Muscle of arm (tissue), 12 donors: ENCODE results near the gene ATIC. TPM values are rescaled to one million over a fixed set of nuclear protein-coding genes. Genes with fewer than 3 reads are reported as not detected.

Experiments used
- DNase-seq: peaks from one replicate; pipeline ENCODE4 v3.0.0-alpha.2; 2013
- polyA plus RNA-seq, 12 donors: library from polyadenylated mRNA; unstranded; fragments of 120-200 nt; gene quantifications; one replicate each; pipeline ENCODE4 v1.2.1, GENCODE V29; 2013; ENCODE audit not compliant: insufficient read length in 12 of 12

Gene ATIC
- polyA plus RNA-seq, 12 donors: 42.1 to 83.0 (median 50.1) TPM; not detected in 1

DNA sequence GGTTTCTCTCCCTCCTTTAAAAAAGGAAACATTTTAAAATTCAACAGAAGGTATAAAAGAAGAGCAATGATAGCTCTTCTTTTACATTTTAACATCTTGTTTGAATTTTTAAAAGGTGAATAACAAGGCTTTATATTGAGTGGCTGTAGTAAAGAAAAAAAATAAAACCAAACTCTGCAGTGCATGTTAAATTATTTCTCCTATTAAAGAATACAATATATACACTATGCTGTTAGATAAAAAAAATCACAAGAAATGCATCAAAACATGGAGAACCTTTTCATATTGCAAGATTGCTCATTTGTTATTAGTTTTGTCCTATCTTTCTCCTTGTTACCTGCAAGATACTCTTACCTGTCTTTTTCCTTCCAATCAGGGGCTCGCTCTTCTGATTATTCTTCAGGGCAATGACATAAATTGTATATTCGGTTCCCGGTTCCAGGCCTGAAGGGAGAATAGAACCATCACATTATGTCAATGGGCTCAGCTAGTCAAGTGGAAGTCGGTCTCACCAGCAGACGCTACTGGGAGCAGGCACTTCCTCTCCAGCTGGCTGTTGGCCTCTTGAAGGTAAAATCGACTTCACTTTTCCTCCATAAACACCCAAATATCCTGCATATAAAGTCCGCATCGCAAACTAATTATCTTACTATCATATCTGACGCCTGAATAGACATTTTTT lies 61.2 kb downstream of the ATIC start:
- no peak for DNase-seq

DNA sequence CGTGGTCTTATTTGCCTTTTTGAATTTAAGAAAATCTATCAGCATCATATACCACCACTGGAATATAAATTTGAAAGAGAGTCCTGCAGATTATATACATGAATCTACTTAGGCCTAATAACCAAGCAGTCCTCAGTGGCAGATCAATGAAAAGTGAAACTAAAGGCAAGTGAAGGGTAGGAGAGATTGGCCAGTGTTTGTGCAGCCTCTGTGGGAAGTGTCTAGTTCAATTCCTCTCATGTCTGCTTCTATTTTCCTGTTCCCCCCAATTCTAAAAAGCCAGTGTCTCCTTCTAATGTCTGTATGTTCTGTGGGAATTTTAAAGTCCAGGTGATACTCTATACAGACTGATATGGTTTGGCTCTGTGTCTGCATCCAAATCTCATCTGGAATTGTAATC lies 62.1 kb downstream of the ATIC start:
- no peak for DNase-seq

DNA sequence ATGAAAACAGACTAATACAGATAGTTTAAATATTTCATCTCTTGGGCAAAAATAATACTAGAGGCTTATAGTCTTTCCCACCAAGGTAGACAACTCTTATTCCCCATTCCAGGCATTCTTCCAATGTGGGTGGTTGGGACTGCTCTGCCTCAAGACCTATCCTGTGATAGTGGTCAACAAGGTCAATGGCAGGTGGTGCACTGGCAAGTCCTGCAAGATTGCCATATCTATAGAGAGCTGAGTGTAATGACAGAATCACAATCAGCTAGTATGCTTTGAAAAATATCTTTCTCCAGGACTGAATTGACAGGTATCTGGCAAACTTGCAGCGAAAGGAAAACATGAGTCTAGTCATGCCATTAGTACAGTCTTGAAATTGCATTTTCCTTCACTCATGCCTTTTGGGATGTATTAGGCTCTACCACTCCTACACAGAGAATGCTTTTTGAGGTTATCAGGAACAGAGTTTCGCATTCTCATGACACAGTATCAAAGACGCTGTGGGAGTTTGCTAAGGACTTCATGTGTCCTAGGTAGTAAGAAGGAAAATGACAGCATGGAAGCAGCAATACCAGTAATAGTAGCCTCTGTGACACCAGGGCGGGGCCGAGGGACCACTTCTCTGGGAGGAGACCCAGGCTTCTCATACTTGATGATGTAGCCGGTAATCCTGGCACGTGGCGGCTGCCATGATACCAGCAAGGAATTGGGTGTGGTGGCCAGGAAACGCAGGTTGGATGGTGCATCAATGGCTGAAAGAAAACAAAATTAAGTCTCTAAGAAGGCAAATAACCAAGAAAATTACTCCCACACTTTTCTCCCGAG lies 63.0 kb downstream of the ATIC start:
- no peak for DNase-seq

DNA sequence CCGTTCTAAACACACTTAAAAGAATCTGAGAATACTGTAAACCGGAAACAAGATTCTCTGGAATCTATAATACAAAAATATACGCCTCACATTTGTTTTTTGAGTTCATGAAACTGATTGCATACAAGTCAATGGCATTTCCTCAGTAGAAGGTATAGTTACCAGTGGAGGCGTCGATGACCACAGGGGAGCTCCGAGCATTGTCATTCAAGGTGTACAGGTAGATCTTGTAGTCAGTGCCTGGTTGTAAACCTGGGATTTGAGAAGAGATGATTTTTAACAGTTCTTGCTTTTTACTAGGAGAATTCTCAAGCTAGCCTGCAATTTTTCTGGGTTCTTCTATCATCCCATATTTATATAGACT lies 63.6 kb downstream of the ATIC start:
- DNase-seq: no peak

DNA sequence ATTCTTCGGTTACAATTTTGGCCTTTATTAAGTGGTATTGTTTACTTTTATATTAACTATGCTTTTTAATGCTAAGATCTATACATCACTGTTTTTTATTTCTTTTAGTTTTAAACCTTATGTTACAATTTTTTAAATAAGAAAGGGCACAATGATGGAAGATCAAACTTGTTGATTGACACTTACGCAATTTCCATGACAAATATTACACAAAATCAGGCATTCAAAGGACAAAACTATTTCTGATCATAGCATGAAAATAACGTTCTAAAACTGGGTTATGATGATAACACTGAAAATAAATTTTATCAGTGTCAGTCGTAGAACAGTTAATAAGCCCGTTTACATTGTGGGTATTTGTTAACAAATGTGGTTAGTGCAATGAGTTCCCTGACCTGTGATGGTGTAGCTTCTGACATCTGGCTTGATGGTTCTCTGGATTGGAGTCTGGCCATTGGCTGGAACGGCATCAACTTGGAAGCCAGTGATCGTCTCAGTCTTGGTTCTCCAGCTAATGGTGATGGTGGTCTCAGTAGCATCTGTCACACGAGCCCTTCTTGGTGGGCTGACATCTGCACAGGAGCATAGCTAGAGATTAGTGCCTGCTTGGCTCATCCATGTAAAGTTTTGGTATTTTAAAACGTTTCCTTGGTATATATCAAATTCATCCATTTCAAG lies 64.4 kb downstream of the ATIC start:
- DNase-seq: no peak

DNA sequence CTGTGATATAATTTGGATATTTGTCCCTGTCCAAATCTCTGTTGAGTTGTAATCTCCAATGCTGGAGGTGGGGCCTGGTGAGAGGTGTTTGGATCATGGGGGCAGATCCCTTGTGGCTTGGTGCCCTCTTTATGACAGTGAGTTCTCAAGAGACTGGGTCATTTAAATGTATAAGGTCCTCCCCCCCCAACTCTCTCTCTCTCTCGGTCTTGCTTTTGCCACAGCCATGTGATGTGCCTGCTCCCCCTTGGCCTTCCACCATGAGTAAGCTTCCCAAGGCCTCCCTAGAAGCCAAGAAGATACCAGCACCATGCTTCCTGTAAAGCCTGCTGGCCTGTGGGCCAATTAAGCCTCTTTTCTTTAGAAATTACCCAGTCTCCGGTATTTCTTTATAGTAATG lies 65.4 kb downstream of the ATIC start:
- DNase-seq: no peak

DNA sequence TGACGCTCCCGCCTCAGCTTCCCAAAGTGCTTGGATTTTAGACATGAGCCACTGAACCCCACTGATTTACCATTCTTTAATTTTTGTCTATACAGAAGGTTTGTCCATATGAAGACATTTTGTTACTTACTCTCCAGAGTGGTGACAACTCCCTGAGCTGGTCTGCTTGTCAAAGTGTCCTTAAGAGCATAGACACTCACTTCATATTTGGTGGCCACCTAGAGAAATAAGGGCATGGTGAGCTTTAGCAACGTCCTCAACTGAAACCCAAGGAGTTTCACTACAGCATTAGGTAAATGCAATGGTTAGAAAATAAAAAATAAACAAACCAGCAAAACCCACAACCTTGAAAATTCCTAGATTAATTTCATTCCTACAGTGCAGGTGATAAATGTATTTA lies 66.2 kb downstream of the ATIC start:
- DNase-seq: no peak

DNA sequence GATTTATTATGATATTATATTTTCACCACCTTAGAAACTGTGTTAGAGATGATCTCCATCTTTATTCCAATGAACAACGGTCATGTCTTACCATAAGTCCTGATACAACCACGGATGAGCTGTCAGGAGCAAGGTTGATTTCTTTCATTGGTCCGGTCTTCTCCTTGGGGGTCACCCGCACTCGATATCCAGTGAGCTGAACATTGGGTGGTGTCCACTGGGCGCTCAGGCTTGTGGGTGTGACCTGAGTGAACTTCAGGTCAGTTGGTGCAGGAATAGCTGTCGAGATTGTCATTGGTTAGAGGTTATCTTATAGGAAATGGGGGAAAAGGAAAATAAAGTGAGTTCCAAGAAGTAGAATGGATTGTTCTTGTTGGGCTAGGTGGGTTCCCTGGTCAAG lies 67.2 kb downstream of the ATIC start:
- DNase-seq: no peak

DNA sequence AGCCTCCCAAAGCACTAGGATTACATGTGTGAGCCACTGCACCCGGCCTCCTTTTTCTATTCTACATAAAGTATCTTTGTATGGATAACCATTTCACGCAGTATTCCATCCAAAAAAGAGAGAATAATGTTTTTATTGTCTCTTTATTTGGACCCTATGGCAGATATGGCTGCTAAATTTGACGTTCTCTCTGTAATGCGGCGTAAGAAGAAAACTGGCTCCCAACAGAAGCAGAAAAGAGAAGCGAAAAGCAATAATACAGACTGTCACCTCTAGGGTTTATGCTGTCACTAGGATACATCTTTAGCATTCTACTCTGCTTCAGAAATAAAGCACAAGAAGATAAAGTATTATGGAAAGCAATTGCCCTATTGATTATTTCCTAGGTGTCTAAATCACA lies 68.1 kb downstream of the ATIC start:
- no peak for DNase-seq

DNA sequence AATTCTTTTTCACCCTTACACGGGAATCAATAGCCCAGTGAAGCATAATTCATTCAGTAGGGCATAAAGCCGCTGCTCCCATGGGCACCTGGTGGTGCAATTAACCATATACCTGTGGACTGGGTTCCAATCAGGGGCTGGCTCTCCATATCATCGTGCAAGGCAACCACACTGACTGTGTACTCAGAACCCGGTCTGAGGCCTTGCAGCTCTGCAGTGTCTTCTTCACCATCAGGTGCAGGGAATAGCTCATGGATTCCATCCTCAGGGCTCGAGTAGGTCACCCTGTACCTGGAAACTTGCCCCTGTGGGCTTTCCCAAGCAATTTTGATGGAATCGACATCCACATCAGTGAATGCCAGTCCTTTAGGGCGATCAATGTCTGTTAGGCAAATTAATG lies 68.8 kb downstream of the ATIC start:
- DNase-seq: no peak

DNA sequence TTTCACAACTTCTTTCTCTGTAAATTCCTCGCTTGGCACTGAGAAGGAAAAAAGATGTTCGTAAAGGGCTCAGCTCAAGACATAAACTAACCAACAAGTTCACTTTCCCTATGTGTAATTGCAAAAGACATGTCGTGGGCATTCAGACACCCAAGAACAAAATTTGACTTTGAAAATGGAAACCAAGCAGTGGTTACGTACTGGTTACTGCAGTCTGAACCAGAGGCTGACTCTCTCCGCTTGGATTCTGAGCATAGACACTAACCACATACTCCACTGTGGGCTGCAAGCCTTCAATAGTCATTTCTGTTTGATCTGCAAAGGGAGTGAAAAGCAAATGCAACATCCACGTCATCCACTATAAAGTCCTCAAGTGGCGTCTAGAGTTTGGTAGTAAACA lies 70.2 kb downstream of the ATIC start:
- DNase-seq: no peak

DNA sequence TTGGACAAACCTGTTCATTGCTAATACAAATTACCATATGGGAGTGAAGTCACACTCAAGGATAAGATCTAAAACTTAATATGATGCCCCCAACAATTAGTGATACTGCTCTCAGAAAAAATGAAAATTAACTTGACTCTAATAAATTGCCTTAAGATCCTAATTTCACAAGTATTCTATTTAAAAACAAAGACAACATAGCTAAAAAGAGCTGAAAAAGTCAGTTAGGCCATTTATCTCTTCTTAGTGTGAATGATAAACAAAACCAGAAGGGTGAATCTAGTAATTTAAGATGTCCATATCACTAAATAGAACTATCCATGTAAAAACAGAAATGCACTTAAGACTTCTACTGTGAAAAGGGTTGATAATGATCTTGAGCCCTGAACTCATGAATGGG lies 70.6 kb downstream of the ATIC start:
- DNase-seq: no peak

DNA sequence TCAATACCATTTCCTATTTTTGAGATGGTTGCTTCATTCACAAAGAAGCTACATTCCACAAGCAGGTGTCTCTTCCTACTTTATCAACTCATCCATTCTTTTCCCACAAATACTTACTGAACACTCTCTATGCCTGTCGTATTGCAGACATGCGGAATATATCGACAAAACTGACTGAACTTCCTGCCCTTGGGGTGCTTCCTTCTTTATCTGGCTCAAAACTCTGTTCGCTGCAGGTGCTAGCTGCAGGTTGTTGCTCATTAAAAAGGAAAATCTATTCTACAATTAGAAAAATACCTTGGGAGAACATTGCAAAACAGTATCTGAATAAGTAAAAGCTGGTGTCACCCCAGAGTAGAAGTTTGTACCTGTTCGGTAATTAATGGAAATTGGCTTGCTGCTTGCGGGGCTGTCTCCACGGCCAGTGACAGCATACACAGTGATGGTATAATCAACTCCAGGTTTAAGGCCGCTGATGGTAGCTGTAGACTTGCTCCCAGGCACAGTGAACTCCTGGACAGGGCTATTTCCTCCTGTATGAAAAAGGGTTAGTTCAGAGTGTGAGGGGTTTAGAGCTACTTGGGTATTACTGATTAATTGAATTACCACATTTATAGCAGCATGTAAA lies 71.9 kb downstream of the ATIC start:
- no peak for DNase-seq

DNA sequence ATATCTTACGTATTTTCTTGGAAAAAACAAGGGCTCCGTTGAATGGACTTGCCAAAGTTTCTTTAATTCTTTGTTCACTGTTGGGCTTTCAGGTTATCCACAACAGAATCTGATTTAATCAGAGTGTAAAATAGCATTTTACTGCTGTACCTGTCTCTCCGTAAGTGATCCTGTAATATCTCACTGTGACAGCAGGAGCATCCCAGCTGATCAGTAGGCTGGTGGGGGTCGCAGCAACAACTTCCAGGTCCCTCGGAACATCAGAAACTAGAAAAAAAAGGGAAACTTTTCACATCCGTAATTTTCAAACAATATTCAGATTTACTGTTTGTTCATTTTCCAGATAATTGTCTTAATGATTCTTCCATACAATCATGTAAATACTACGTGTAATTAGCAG lies 72.9 kb downstream of the ATIC start:
- DNase-seq: no peak

DNA sequence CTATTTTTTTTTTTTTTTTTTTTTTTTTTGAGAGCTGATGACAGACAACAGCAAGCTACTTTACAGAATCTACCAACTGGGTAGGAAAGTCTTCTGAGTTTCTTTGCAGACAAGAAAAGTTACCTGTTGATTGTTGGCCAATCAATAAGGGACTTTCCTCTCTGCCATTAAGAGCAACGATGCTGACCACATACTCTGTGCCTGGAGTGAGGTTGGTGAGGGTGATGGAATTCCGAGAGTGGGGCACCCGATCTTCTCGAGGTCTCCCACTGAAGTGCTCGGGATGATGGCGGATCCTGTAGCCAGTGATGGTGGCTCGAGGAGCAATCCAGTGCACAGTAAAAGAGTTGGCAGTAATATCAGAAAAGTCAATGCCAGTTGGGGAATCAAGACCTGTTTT lies 74.7 kb downstream of the ATIC start:
- no peak for DNase-seq

DNA sequence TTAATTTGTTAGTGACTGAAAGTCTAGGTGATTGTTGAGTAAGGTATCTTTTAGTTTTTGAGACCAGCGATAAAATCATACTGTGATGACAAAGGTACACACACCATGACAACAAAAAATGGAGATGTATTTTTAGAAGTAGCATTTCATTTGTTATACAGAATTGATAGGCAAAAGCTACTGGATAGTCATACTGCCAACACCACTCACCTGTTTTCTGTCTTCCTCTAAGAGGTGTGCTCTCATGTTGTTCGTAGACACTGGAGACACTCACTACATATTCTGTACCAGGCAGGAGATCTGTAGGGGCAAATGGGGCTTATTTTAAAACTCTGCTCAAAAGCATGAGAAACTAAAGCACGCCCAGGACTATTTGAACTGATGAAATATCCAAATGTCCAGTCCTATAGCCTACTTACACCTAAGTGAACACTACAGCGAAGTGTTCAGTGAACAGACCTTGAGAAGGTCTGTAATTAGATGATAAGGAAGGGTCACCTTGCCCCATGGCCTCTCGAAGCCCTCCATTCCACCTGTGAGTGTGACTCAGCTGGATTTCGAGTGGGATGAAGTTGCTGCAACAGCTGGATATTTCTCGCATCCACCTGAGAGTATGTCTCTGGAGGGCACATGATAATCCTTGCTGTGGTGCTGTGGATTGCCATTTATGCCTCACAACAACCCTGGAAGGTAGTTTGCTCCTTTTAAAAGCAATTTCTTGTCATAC lies 76.3 kb downstream of the ATIC start:
- DNase-seq: no peak

DNA sequence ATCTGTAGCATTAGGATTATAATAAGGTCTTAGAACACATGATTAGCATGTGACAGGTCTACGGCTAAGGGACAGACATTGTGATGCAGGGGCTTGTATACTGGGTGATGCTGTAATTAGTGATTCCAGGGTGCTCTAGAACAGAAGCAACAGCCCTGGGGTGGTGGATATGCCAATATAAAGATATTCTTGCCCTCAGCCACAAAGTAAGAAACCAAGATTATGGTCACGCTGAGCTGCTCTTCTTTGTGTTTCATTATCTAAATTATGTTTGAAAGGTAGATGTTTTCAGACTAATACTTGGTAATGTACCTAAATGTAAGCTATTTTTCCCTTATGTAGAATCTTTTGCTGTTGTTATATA lies 78.7 kb downstream of the ATIC start:
- no peak for DNase-seq

DNA sequence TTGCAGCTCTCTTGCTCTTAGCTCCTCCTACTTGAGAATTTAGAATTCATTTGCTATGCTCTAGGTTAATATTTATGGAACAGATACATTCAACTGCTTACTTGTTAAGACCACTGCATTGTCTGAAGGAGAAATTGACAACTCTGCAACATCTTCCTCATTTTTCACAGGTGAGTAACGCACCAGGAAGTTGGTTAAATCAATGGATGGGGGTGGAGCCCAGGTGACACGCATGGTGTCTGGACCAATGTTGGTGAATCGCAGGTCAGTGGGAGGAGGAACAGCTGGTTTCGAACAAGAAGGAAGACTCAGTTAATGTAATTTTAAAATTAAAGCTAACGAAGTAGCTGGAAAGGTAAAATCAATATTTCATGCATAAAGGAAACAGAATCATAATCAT lies 79.7 kb downstream of the ATIC start:
- no peak for DNase-seq

DNA sequence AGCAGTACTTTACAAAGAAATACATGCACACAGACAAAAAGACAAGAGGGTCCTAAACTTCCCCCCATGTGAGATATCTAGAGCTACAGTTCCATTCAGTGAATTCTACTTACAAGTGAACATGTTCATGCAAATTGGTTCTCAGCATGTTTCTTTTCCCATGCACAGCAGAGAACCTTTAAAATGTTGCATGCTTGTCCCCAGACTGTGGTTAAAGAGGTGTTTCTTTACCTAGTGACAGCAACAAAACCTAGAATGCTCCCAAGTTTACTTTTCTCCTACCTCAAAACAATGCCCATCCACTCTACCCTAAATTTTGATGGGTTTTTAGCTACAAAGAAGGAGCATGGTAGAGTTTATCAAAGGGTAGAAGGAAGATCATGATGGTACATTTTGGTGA lies 80.3 kb downstream of the ATIC start:
- no peak for DNase-seq

DNA sequence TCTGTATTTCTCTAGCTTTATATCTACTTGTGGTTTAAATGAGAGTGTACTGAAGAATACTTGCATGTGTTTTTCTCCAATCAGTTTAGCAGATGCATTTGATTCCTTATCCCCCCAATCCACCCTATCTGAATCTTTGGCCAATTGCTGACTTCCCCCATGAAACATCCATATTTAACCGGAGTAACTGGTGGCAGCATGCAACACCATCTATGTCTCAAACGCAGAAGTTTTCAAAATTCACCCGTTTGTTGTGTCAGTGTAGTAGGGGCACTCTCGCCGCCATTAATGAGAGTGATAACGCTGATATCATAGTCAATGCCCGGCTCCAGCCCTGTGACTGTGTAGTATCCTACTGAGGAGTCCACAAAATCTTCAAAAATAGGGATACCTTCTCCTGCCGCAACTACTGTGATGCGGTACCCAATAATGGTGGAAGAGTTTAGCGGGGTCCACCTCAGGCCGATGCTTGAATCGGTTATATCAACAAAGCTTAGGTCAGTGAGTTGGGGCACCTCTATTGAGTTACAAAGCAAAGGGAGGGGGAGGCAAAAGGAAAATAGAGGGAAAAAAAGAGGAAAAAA lies 80.9 kb downstream of the ATIC start:
- DNase-seq: no peak

DNA sequence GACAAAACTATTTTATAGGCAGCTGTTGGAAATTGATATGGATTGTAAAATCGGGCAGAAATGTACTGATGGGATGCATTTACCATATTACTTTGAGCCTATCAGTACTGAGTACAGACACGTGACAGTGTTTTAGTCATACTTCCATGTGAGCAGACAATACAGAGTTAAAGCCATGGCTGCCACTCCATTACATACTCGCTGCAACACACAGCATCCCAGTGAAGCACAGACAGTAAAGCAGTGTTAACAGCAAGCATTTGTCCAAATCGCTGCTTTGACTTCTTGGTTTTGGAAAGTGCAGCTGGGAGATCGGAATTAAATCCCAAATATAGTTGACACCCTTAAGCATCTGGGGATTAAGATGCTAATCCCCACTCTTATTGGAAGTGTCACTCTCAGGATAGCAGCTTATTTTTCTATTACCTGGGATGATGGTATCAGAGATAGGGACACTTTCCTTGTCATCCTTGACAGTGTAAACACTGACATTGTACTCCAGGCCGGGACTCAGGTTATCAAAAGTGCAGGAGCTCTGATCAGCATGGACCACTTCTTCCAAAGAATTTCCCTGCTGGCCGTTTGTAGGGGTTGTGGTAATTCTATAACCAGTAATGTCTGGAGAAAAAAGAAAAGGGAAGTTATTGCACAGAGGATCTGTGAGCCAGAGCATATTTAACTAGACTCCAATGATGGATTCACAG lies 82.4 kb downstream of the ATIC start:
- DNase-seq: peak; percentile 17
